Activated CD8-positive, alpha-beta T cell treated with anti-CD3 and anti-CD28 coated beads, Interleukin-2, amount 10 ng/mL, durations not matched to agents 7 days and 5 days (primary cell): ENCODE results near the gene TGFBRAP1. TPM values are rescaled to one million over a fixed set of nuclear protein-coding genes. Genes with fewer than 3 reads are reported as not detected.

Experiments
- ATAC-seq: fragments of 150-1000 bp; cut with Tn5 transposase; one replicate; pipeline ENCODE4 v1.10.0; 2021; ENCODE audit warnings: moderate library complexity
- CTCF ChIA-PET: fragments of 350-600 bp; sonication (Branson Sonifier 250); formaldehyde crosslinking; loops from one replicate; lab custom pipeline; 2021; ENCODE audit warnings: antibody characterized with exemption; lab: Charles Lee
- POLR2A ChIA-PET: fragments of 350-600 bp; sonication (Branson Sonifier 250); formaldehyde crosslinking; loops from one replicate; lab custom pipeline; 2021; ENCODE audit warnings: antibody characterized with exemption; lab: Charles Lee
- DNase-seq: peaks from one replicate; pipeline ENCODE4 v3.0.0-alpha.2; 2020
- H3K27ac Mint-ChIP-seq: one replicate; pipeline ENCODE4 v1.8.0; 2021; ENCODE audit warnings: mild to moderate bottlenecking, mixed read lengths
- H3K27me3 Mint-ChIP-seq: one replicate; pipeline ENCODE4 v1.8.0; 2021; ENCODE audit warnings: low read depth, mixed read lengths
- H3K36me3 Mint-ChIP-seq: one replicate; pipeline ENCODE4 v1.8.0; 2021; ENCODE audit warnings: low read depth, mixed read lengths
- H3K4me1 Mint-ChIP-seq: one replicate; pipeline ENCODE4 v1.8.0; 2021; ENCODE audit warnings: low read depth, mixed read lengths
- H3K4me3 Mint-ChIP-seq: one replicate; pipeline ENCODE4 v1.8.0; 2021; ENCODE audit warnings: mild to moderate bottlenecking, mixed read lengths
- H3K9me3 Mint-ChIP-seq: one replicate; pipeline ENCODE4 v1.8.0; 2022; ENCODE audit warnings: mixed read lengths; ENCODE audit not compliant: insufficient read depth
- total RNA-seq, 2 experiments: library from RNA; stranded (reverse); gene quantifications; one replicate each; pipeline ENCODE4 v1.2.3, GENCODE V29; 2021

Gene TGFBRAP1
- total RNA-seq, 2 experiments from 2014 or later, result 16.4 to 16.6 TPM

DNA sequence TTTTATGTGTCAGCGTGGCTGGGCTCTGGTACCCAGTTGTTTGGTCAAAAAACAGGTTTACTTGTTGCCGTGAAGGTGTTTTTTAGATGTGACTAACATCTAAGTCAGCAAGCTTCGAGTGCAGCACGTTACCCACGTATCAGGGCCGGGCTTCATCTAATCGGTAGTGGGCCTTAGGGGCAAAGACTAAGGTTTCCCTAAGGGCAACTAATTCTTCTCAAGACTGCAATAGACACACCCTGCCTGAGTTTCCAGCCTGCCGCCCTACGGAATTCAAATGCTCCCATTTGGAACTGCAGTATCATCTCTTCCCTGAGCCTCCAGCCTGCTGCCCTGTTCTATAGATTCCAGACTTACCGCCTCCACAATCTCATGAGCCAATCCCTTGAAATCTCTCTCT lies 41.6 kb upstream of the TGFBRAP1 start:
- Mint-ChIP-seq H3K9me3 (no peaks in the 10 kb centered on the region), H3K27ac (no peak overlapping the region), H3K4me3 (no peak overlapping the region), H3K36me3 (no peaks in the 10 kb centered on the region), H3K4me1 (peaks cover 15% of the 10 kb centered on the region), H3K27me3 (no peaks in the 10 kb centered on the region)
- CTCF ChIA-PET, result interaction anchor here (1.2 kb wide), 1 partner anchor 206 kb away, joined by 3 read pairs; no protein-coding TSS in a partner anchor
- POLR2A ChIA-PET, result no interaction called here
- ATAC-seq (no peak), DNase-seq (no peak)

DNA sequence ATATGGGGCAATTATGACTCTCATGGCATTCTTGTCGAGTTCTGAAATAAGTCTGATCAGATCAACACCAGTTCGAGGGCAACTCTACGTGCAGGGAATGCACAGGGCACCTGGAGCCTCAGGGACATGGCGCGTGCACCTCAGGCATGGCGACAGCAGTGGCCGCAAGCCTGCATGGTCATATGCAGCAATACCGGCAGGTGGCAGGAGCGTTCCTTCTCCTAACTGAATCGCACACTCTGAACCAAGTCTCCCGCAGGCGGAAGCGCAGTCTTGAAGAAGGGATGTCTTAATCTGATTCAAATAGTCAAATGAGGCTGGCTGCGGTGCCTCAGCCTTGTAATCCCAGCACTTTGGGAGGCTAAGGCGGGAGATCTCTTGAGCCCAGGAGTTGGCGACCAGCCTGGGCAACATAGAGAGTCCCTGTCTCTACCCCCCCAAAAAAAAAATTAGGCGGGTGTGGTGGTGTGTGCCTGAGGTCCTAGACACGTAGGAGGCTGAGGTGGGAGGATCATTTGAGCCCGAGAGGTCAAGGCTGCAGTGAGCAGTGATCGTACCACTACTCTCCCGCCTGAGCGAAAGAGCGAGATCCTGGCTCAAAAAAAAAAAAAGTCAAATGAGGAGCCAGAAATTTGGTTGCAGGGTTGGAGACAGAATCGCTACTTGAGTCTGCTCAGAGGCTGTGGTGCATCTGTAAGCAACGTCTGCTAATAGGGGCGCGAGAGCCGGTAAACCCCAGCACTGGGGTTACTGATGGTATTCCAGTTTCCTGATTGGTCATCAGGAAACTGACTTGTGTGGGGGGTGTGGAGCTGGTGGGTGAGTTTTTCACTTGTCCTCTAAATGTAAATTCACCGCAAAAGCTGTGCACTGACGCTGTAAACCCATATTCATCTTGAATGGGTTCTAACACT lies 40.5 kb upstream of the TGFBRAP1 start:
- no peak overlapping the region for H3K27ac Mint-ChIP-seq
- ATAC-seq, result peak; percentile 98

DNA sequence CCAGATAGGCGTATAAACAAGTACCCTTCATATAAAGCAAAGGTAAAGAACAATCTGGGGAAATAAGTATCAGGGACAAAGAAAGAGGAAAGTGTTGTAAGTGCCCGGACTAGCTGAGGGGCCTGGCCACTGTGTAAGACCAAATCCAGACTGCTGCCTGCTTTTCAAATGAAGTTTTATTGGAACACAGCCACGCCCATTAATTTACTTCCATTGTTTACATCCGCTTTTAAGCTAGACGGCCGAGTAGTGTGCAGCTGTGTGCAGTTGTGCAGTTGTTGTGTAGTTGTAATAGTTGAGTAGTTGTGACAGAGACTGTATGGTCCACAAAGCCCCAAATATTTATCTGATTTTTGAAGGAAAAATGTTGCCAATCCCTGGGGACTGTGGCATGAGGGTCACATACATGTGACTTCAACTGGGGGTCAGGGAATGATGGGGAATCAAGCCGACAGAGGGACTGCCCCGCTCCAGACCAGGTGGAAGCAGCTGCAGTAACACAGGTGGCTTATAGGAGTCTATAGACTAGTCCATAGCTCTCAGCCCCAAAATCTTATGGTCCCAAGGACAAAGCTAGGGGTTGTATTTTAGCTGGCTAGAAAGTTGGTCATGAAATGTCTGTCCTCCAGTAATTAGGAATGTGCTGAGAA lies 39.3 kb upstream of the TGFBRAP1 start:
- DNase-seq, result no peak
- no peak for ATAC-seq
- ChIA-PET POLR2A (no interaction called here), CTCF (interaction anchor here (0.8 to 3.5 kb wide), 19 partner anchors 10 to 714 kb away, joined by 3 to 51 read pairs (median 5); partner anchors contain the start of genes C2orf49 and FHL2)
- Mint-ChIP-seq H3K27me3 (no peaks in the 10 kb centered on the region), H3K4me3 (no peak overlapping the region), H3K27ac (no peak overlapping the region), H3K9me3 (no peaks in the 10 kb centered on the region), H3K4me1 (peaks cover 12% of the 10 kb centered on the region), H3K36me3 (no peaks in the 10 kb centered on the region)

More for the DNA sequence above, 40.5 kb upstream of the TGFBRAP1 start:
- no peaks in the 10 kb centered on the region for H3K9me3 Mint-ChIP-seq
- H3K36me3 Mint-ChIP-seq, result no peaks in the 10 kb centered on the region
- ChIA-PET CTCF (interaction anchor here (0.7 to 3.5 kb wide), 15 partner anchors 22 to 713 kb away, joined by 3 to 51 read pairs (median 5); partner anchors contain the start of genes C2orf49 and FHL2), POLR2A (no interaction called here)
- no peaks in the 10 kb centered on the region for H3K27me3 Mint-ChIP-seq
- peak; percentile 92 for DNase-seq
- no peak overlapping the region for H3K4me3 Mint-ChIP-seq
- H3K4me1 Mint-ChIP-seq, result peaks cover 15% of the 10 kb centered on the region

DNA sequence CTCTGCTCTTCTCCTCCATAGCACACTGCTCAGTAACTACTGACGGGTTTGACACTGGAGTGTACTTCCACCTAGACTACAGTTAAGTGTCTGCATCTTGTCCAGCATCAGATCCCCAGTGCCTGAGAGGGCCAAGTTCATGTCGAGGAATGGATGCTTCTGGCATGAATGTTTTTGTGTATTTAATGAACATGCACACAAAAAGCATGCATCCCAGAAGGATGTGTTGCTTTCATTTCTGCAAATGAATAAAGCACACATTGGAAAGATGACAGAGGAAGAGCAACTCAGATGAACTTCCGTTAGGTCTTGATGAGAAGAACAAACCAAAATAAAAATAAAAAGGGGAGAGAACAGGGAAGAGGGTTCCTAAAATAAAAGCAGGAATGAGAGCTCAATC lies 35.7 kb upstream of the TGFBRAP1 start:
- ATAC-seq (no peak), DNase-seq (no peak)
- no peaks in the 10 kb centered on the region for H3K27me3 Mint-ChIP-seq
- H3K4me3 Mint-ChIP-seq, result no peak overlapping the region
- H3K27ac Mint-ChIP-seq, result no peak overlapping the region
- POLR2A ChIA-PET, result no interaction called here
- CTCF ChIA-PET, result interaction anchor here (1.3 kb wide), 1 partner anchor 156 kb away, joined by 4 read pairs; no protein-coding TSS in a partner anchor
- H3K9me3 Mint-ChIP-seq, result no peaks in the 10 kb centered on the region
- peaks cover 36% of the 10 kb centered on the region for H3K4me1 Mint-ChIP-seq
- peaks cover 8% of the 10 kb centered on the region for H3K36me3 Mint-ChIP-seq

DNA sequence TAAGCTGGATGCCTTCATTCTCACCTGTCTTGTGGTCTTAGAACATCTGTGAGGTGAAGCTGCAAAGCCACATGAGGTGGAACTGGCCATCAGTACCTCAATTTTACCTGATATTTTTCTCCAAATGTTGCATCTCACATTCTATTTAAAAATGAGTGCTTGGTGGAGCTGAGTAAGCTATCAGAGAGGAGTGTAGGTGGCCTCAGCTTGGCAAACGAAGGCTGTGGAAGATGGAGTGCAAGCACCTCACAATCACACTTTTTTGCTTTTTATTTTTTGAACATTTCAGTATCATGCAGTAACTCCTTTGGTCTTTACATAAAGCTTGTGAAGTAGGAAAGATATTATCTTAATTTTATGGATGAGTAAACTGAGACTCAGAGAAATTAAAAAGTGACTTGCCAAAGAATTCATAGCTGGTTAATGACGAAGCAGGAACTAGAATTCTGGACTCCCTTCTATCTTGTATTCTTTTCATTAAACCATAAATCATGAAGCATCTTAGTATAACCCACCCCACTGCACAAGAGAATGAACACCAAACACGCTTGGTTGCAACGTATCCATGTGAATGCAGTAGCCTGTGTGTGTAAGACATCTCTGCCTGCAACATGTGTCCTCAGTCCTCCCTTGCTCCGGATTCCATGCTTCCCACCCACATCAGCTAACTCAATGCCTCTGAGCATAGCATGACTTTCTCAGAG lies 35.1 kb upstream of the TGFBRAP1 start:
- H3K27me3 Mint-ChIP-seq, result no peaks in the 10 kb centered on the region
- no peaks in the 10 kb centered on the region for H3K9me3 Mint-ChIP-seq
- H3K27ac Mint-ChIP-seq, result no peak overlapping the region
- peaks cover 30% of the 10 kb centered on the region for H3K4me1 Mint-ChIP-seq
- H3K4me3 Mint-ChIP-seq, result no peak overlapping the region
- H3K36me3 Mint-ChIP-seq, result peaks cover 10% of the 10 kb centered on the region
- ATAC-seq (no peak), DNase-seq (no peak)
- ChIA-PET POLR2A (no interaction called here), CTCF (interaction anchor here (1.3 kb wide), 1 partner anchor 157 kb away, joined by 4 read pairs; no protein-coding TSS in a partner anchor)

DNA sequence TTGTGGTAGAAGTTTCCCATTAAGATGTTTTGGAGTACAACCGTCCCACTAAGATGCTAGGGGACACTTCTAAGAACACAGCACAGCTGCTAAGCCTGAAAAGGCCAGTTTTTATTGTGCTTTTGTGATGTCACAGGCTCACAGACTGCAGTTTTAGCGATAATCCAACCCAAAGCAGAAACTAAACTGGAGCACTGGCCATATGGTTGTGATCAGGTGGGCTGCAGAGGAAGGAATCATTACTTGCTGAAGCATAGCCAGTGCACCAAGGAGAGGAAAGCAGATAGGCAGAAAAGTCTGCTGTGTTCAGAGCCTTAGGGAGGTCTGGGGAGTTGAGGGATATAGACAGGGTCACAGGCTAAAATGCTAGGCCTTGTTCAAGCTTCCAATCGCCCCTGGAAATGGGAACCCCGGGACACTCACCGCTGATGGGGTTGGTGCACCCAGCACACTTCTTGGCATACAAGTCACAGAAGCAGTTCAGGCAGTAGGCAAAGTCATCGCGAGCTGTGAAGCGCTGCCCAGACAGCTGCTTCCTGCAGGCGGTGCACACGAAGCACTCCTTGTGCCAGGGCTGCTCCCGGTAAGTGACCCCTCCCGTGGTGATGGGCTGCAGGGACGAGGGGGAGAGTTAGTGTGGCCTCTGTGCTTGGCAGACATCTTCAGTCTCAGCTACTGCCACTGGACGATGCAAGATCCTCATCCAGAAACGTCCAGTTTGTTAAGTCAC lies 33.5 kb upstream of the TGFBRAP1 start:
- H3K4me3 Mint-ChIP-seq, result no peak overlapping the region
- H3K27me3 Mint-ChIP-seq, result no peaks in the 10 kb centered on the region
- ATAC-seq, result no peak
- peak overlapping the region; percentile 40 for H3K27ac Mint-ChIP-seq
- ChIA-PET POLR2A (interaction anchor here (0.8 kb wide), 1 partner anchor 16 kb away, joined by 3 read pairs; no protein-coding TSS in a partner anchor), CTCF (interaction anchor here (1.3 to 2.1 kb wide), 3 partner anchors 18 to 158 kb away, joined by 4 to 10 read pairs (median 7); no protein-coding TSS in a partner anchor)
- H3K9me3 Mint-ChIP-seq, result no peaks in the 10 kb centered on the region
- H3K36me3 Mint-ChIP-seq, result peaks cover 21% of the 10 kb centered on the region
- no peak for DNase-seq
- H3K4me1 Mint-ChIP-seq, result peaks cover 29% of the 10 kb centered on the region

DNA sequence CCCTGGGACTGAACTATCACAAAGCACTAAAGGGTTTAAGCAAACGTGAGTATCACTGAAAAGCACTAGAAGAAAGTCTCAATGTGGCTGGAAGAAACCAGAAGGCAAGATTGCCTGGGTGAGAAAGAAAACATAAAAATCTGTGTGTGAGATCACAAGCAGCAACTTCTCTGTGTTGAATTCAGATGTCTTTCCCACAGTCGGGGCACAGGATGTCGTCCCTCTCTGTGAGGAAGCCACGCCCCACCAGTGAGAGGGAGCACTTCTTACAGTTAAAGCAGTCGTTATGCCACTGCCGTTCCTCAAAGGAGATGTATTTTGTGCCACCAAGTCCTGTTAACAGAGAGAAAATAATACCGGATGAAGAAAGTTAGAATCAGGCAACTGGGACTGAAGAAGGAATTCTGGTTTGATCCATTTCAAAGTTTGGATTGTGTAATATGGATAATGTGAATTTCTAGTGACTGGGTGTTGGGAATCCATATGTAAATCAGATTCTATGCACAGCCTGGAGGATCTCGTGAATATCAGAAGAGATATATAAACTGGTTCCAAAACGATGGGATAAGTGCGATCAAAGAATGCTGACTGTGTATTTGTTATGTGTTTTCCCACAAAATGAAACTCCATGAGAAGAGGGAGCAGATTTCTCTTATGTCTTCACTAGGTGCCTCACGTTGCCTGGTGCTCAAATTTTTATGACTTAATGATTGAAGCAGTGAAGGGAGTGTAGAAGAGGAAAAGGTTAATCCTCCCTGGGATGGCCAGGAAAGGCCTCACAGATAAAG lies 31.8 kb upstream of the TGFBRAP1 start:
- ChIA-PET POLR2A (no interaction called here), CTCF (interaction anchor here (1.3 to 1.7 kb wide), 2 partner anchors 16 to 73 kb away, joined by 4 to 7 read pairs; no protein-coding TSS in a partner anchor)
- Mint-ChIP-seq H3K4me3 (no peak overlapping the region), H3K36me3 (peaks cover 35% of the 10 kb centered on the region), H3K9me3 (peaks cover 5% of the 10 kb centered on the region), H3K27ac (peak overlapping the region; percentile 37), H3K4me1 (peaks cover 29% of the 10 kb centered on the region), H3K27me3 (no peaks in the 10 kb centered on the region)
- ATAC-seq (peak; percentile 66), DNase-seq (peak; percentile 52)

DNA sequence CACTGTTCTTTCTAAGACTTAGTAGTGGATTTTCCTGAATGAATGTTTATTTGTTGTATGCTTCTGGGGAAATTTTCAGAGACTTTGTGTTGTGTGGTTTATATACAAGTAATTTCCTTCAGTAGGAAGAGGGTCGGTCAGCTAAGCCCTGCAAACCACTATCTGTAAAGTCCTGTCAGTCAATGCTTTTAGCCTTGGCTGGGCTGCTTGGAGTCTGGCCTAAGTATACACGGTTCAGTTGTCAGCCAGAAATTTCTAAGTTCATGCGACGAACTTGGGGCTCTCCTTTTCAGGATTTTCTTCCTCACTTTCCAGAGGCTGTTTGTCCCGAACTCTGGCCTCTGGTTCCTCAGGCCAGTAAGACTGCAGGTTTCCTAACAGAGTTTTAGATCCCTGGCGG lies 29.1 kb upstream of the TGFBRAP1 start:
- Mint-ChIP-seq H3K27ac (no peak overlapping the region), H3K27me3 (no peaks in the 10 kb centered on the region), H3K9me3 (peaks cover 5% of the 10 kb centered on the region), H3K4me1 (peaks cover 25% of the 10 kb centered on the region), H3K36me3 (peaks cover 52% of the 10 kb centered on the region), H3K4me3 (no peak overlapping the region)
- CTCF ChIA-PET, result interaction anchor here (0.7 to 1.0 kb wide), 2 partner anchors 10 to 11 kb away, joined by 3 read pairs; no protein-coding TSS in a partner anchor
- ATAC-seq (no peak), DNase-seq (no peak)
- POLR2A ChIA-PET, result interaction anchor here (0.7 kb wide), 1 partner anchor 35 kb away, joined by 3 read pairs; no protein-coding TSS in a partner anchor

DNA sequence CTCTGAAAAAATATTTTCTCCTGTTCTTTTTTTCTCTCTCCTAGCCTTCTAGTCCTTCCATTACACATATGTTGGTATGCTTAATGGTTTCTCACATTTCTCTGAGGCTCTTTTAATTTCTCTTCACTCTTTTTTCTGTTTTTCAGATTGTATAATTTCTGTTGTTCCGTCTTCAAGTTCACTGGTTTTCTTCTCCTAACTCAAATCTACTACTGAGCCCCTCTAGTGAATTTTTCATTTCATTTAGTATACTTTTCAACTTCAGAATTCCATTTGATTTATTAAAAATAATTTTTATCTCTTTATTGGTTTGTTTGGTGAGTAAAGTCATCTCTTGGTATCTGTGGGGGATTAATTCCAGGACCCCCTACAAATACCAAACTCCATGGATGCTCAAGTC lies 27.6 kb upstream of the TGFBRAP1 start:
- Mint-ChIP-seq H3K27ac (no peak overlapping the region), H3K4me3 (no peak overlapping the region), H3K36me3 (peaks cover 60% of the 10 kb centered on the region), H3K9me3 (peaks cover 5% of the 10 kb centered on the region), H3K4me1 (peaks cover 14% of the 10 kb centered on the region), H3K27me3 (no peaks in the 10 kb centered on the region)
- POLR2A ChIA-PET, result no interaction called here
- no peak for ATAC-seq
- CTCF ChIA-PET, result interaction anchor here (0.9 to 1.0 kb wide), 2 partner anchors 9 to 12 kb away, joined by 3 read pairs; no protein-coding TSS in a partner anchor
- DNase-seq, result no peak

DNA sequence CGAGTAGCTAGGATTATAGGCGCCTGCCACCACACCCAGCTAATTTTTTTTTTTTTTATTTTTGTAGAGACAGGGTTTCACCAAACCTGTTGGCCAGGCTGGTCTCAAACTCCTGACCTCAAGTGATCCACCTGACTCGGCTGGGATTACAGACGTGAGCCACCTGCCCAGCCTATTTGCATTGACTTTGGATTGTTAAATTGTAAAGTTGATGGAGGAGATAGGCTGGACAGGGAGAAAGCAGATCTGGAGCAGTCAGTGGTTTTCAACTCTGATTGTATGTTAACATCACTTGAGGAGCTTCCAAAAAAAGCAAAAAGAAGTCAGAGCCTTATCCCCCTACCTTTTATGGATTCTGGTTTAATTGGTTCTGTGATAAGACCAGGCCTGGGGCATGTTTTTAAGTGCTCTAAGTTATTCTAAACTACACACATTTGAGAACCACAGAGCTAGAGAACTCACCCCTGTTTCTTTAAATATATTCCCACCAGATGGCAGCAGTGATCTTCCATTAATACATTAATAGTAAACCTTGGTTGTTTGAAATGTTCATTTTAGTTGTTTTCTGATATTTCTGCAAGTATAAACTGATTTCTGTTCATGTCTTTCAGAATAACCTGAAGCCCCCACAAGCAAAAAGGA lies 15.3 kb upstream of the TGFBRAP1 start:
- peaks cover 45% of the 10 kb centered on the region for H3K36me3 Mint-ChIP-seq
- H3K27ac Mint-ChIP-seq, result no peak overlapping the region
- H3K27me3 Mint-ChIP-seq, result no peaks in the 10 kb centered on the region
- DNase-seq, result no peak
- H3K4me3 Mint-ChIP-seq, result no peak overlapping the region
- H3K9me3 Mint-ChIP-seq, result no peaks in the 10 kb centered on the region
- no peaks in the 10 kb centered on the region for H3K4me1 Mint-ChIP-seq
- ATAC-seq, result no peak
- POLR2A ChIA-PET, result no interaction called here
- CTCF ChIA-PET, result interaction anchor here (0.7 to 2.5 kb wide), 12 partner anchors 10 to 200 kb away, joined by 3 to 10 read pairs (median 3); partner anchors contain the start of gene TGFBRAP1
